ENCODE measurements around the gene BUB3.
A peak's percentile ranks its signal among the peaks of the same experiment; 100 is the strongest.

Gene BUB3

GRCh38 chr10:123136221-123136805 is 17.9 kb upstream of the BUB3 start:
- peak overlapping the region in 1 of 2 donors; percentile 8 for H3K4me3 ChIP-seq (replicated peaks in 1 of 2; ENCODE audit: low read depth in 2 of 2, low read length in 2 of 2)
- DNase-seq (ENCODE audit: low read depth in 2 of 2), result no peak
- TF ChIP-seq CTCF (IDR thresholded peaks at IDR 0.05; ENCODE audit: low read depth, low read length), result no peak

GRCh38 chr10:123136806-123137642 is 17.2 kb upstream of the BUB3 start:
- peak overlapping the region in 1 of 2 donors; percentile 8 for H3K4me3 ChIP-seq (replicated peaks in 1 of 2; ENCODE audit: low read depth in 2 of 2, low read length in 2 of 2)
- DNase-seq (ENCODE audit: low read depth in 2 of 2), result peak in 1 of 2 donors; percentile 45

GRCh38 chr10:123139165-123139520 is 15.1 kb upstream of the BUB3 start:
- H3K4me3 ChIP-seq (replicated peaks in 1 of 2; ENCODE audit: low read depth in 2 of 2, low read length in 2 of 2), result no peak overlapping the region
- no peak for DNase-seq (ENCODE audit: low read depth in 2 of 2)
- no peak for TF ChIP-seq CTCF (IDR thresholded peaks at IDR 0.05; ENCODE audit: low read depth, low read length)

More at GRCh38 chr10:123136806-123137642, 17.2 kb upstream of the BUB3 start:
- TF ChIP-seq CTCF (IDR thresholded peaks at IDR 0.05; ENCODE audit: low read depth, low read length), result no peak

- no peak overlapping the region for H3K4me3 ChIP-seq (replicated peaks in 1 of 2; ENCODE audit: low read depth in 2 of 2, low read length in 2 of 2)
- peak; percentile 10 to 70 for DNase-seq (ENCODE audit: low read depth in 2 of 2)
- TF ChIP-seq CTCF (IDR thresholded peaks at IDR 0.05; ENCODE audit: low read depth, low read length), result no peak
Measured at GRCh38 chr10:123139521-123140163, 14.6 kb upstream of the BUB3 start.

GRCh38 chr10:123140164-123140982 is 13.8 kb upstream of the BUB3 start:
- DNase-seq (ENCODE audit: low read depth in 2 of 2), result no peak
- no peak overlapping the region for H3K4me3 ChIP-seq (replicated peaks in 1 of 2; ENCODE audit: low read depth in 2 of 2, low read length in 2 of 2)
- no peak for TF ChIP-seq CTCF (IDR thresholded peaks at IDR 0.05; ENCODE audit: low read depth, low read length)

GRCh38 chr10:123140983-123141390 is 13.2 kb upstream of the BUB3 start:
- TF ChIP-seq CTCF (IDR thresholded peaks at IDR 0.05; ENCODE audit: low read depth, low read length), result no peak
- no peak for DNase-seq (ENCODE audit: low read depth in 2 of 2)
- H3K4me3 ChIP-seq (replicated peaks in 1 of 2; ENCODE audit: low read depth in 2 of 2, low read length in 2 of 2), result no peak overlapping the region
